HG03280 (cell line): ENCODE data around the gene HLA-DOB.
"Not testable (repeated sequence)": the region's sequence is repeated elsewhere in the genome, so short reads cannot be mapped to it uniquely, and the experiment has no call there.

Experiments
- ATAC-seq: cut with Tn5 transposase; IDR thresholded peaks from one replicate; pipeline ENCODE4 v1.9.1; 2021; ENCODE audit warnings: mild to moderate bottlenecking, moderate library complexity; ENCODE audit not compliant: unreplicated experiment

HLA-DOB gene

GRCh38 chr6:32815996-32816395 is 806 bp downstream of the HLA-DOB start:
- peak; percentile 63 for ATAC-seq

- ATAC-seq, result no peak
Measured at GRCh38 chr6:32815115-32815514, 1.7 kb downstream of the HLA-DOB start.

- no peak for ATAC-seq
Measured at GRCh38 chr6:32814145-32814544, 2.7 kb downstream of the HLA-DOB start.

- no peak for ATAC-seq
Measured at GRCh38 chr6:32809171-32809570, 7.6 kb downstream of the HLA-DOB start.

GRCh38 chr6:32807020-32807580 is 9.7 kb downstream of the HLA-DOB start:
- ATAC-seq, result no peak

- ATAC-seq, result not testable (repeated sequence)
Measured at GRCh38 chr6:32805404-32805803, 11.4 kb downstream of the HLA-DOB start.

GRCh38 chr6:32803416-32803815 is 13.4 kb downstream of the HLA-DOB start:
- no peak for ATAC-seq

GRCh38 chr6:32799740-32800139 is 17.1 kb downstream of the HLA-DOB start:
- ATAC-seq, result no peak

GRCh38 chr6:32799168-32799567 is 17.6 kb downstream of the HLA-DOB start:
- ATAC-seq, result no peak

GRCh38 chr6:32796848-32797776 is 19.7 kb downstream of the HLA-DOB start:
- ATAC-seq, result peak; percentile 54

GRCh38 chr6:32794510-32794909 is 22.3 kb downstream of the HLA-DOB start:
- no peak for ATAC-seq

GRCh38 chr6:32792901-32793435 is 23.8 kb downstream of the HLA-DOB start:
- ATAC-seq, result no peak

GRCh38 chr6:32790306-32790705 is 26.5 kb downstream of the HLA-DOB start:
- no peak for ATAC-seq

GRCh38 chr6:32785781-32786533 is 30.8 kb downstream of the HLA-DOB start:
- no peak for ATAC-seq

GRCh38 chr6:32782923-32783322 is 33.9 kb downstream of the HLA-DOB start:
- not testable (repeated sequence) for ATAC-seq

GRCh38 chr6:32779036-32779435 is 37.8 kb downstream of the HLA-DOB start:
- no peak for ATAC-seq

GRCh38 chr6:32775071-32775470 is 41.7 kb downstream of the HLA-DOB start:
- no peak for ATAC-seq

GRCh38 chr6:32774426-32774825 is 42.4 kb downstream of the HLA-DOB start:
- ATAC-seq, result no peak

- no peak for ATAC-seq
Measured at GRCh38 chr6:32772656-32773055, 44.1 kb downstream of the HLA-DOB start.

GRCh38 chr6:32764048-32764447 is 52.8 kb downstream of the HLA-DOB start:
- no peak for ATAC-seq

GRCh38 chr6:32763421-32763820 is 53.4 kb downstream of the HLA-DOB start, which contains the start of gene HLA-DQB2:
Gene HLA-DQB2, minus strand, starts transcription at chr6:32763532. Its CDS starts 62 bp downstream, at chr6:32763470.
- no peak for ATAC-seq
